Activated naive CD4-positive, alpha-beta T cell treated with anti-CD3 and anti-CD28 coated beads, Interleukin-2, amount 50 U/mL, for 24 hours (primary cell): ENCODE data around the gene KANSL1.

Experiments used
- H3K27ac Mint-ChIP-seq: one replicate; pipeline ENCODE4 v1.8.0; 2021; ENCODE audit warnings: mild to moderate bottlenecking, mixed read lengths
- H3K27me3 Mint-ChIP-seq: one replicate; pipeline ENCODE4 v1.8.0; 2021; ENCODE audit warnings: mixed read lengths
- H3K36me3 Mint-ChIP-seq: one replicate; pipeline ENCODE4 v1.8.0; 2021; ENCODE audit warnings: mixed read lengths
- H3K4me1 Mint-ChIP-seq: one replicate; pipeline ENCODE4 v1.8.0; 2021; ENCODE audit warnings: mixed read lengths
- H3K4me3 Mint-ChIP-seq: one replicate; pipeline ENCODE4 v1.8.0; 2021; ENCODE audit warnings: mild to moderate bottlenecking, mixed read lengths
- H3K9me3 Mint-ChIP-seq: one replicate; pipeline ENCODE4 v1.8.0; 2021; ENCODE audit warnings: mixed read lengths

KANSL1 gene

DNA sequence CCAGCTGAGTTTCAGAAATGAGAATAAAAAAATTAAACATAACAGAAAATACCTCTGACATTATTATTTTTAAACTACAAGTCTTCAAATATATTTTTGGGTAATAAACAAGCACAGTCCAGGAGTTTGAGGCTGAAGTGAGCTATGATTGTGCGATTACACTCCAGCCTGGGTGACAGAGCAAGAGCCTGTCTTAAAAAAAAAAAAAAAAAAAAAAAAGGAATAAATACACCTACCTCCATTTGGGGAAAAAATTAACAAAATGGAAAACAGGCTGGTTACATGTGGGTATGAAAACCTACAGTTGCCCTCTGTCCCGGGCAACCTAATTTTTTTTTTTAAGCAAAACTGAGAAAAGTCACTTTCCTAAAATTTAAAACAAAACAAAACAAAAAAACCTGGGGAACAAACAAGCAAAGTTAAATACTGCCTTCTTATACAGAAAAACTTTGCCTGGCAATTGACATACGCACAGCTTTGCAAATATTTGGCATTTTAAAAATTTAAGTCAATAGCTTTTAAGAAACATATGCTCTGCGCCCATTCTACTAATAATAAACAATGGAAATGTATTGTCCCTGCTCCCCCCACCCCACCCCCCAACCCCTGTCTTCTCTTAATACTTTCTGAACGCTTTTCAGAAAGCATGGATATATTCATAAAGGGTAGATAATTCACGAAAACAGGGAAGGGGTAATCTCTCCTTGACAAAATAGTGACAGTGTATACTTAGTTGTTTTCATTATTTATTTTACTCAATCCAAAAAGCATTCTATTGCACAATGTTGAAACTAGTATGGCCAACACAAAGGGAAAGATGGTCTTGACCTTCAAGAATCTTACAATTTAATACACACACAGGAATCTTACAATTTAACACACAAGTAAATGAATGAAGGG, 112.9 kb downstream of the KANSL1 start:
- Mint-ChIP-seq H3K4me3 (no peak overlapping the region), H3K27me3 (no peaks in the 10 kb centered on the region), H3K9me3 (no peaks in the 10 kb centered on the region), H3K36me3 (peaks cover 13% of the 10 kb centered on the region), H3K4me1 (peaks cover 69% of the 10 kb centered on the region), H3K27ac (peak overlapping the region; percentile 21)

DNA sequence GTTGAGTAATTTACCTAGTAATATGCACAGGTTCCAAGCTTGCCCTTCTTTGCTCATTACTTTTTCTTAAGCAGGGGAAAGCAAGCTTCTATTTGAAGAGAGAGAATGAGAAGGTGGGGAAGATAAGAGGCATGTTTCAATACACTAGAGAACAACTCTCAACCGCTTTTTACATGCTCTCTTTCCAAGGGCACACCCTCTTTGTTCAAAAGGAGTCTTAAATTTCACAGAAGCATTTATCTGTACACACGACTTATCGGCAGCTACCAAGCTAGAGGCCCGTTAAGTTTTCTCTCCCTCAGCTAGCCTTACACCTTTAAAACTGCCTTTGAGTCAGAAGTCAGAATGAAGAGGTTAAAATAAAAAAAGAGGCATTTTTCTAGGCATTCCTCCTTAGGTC, 114.6 kb downstream of the KANSL1 start:
- H3K36me3 Mint-ChIP-seq: peaks cover 13% of the 10 kb centered on the region
- no peaks in the 10 kb centered on the region for H3K27me3 Mint-ChIP-seq
- H3K9me3 Mint-ChIP-seq: no peaks in the 10 kb centered on the region
- H3K4me3 Mint-ChIP-seq: no peak overlapping the region
- no peak overlapping the region for H3K27ac Mint-ChIP-seq
- H3K4me1 Mint-ChIP-seq: peaks cover 65% of the 10 kb centered on the region

DNA sequence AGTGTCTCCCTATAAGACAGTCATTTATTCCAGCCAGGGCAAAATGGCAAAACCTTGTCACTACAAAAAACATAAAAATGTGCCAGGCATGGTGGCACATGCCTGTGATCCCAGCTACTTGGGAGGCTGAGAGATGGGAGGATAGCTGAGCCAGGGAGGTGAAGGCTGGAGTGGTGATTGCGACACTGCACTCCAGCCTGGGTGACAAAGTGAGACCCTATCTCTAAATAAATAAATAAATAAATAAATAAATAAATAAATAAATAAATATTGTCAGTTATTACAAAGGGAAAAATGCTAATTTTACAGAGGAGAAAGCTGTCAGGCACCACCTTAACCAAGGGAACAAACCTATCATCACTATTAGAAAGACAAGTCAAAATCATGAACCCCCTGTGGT, 118.7 kb downstream of the KANSL1 start:
- Mint-ChIP-seq H3K4me1 (peaks cover 55% of the 10 kb centered on the region), H3K27me3 (no peaks in the 10 kb centered on the region), H3K27ac (peak overlapping the region; percentile 86)

DNA sequence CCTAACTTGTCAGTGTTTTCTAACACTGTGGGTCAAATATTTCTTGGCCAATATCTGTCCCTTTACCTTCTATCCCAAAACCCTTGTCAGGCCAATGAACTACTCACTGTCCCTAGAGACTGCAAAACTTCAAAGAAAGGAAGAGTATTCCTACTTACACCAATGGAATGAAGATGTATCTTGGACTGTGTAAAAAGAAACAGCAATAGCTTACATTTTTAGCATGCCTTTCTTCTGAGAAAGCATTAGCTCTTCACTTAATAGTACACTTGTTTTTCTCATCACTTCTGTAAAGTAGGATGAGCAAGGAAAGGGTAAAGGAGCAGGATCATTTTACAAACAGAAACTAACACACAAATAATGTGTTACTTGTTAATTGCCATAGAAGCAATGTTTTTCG, 120.2 kb downstream of the KANSL1 start:
- H3K36me3 Mint-ChIP-seq: peaks cover 12% of the 10 kb centered on the region
- peaks cover 46% of the 10 kb centered on the region for H3K4me1 Mint-ChIP-seq
- no peaks in the 10 kb centered on the region for H3K9me3 Mint-ChIP-seq
- no peaks in the 10 kb centered on the region for H3K27me3 Mint-ChIP-seq
- H3K4me3 Mint-ChIP-seq: no peak overlapping the region
- no peak overlapping the region for H3K27ac Mint-ChIP-seq

More for the DNA sequence above, 118.7 kb downstream of the KANSL1 start:
- H3K36me3 Mint-ChIP-seq: peaks cover 10% of the 10 kb centered on the region
- no peaks in the 10 kb centered on the region for H3K9me3 Mint-ChIP-seq
- H3K4me3 Mint-ChIP-seq: no peak overlapping the region

DNA sequence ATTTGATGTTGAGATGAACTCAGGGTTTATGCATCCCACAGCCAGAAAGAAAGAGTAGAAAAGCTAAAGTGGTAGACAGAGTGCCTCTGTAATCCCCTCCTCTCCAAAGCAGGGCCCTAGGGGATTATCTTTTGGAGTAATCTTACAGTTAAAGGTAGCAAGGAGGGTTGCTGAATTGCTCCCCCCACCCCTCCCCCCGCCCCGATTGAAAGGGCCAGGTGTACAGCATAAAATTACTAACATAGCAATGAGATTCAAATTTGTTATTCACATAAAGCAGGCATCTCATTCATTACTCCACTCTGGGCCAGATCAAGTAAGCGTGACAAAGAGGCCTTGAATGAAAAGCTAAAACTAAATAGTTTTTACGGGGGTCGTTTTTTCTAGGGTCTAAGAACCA, 121.4 kb downstream of the KANSL1 start:
- H3K4me1 Mint-ChIP-seq: peaks cover 54% of the 10 kb centered on the region
- H3K27ac Mint-ChIP-seq: peak overlapping the region; percentile 26
- peaks cover 17% of the 10 kb centered on the region for H3K36me3 Mint-ChIP-seq
- H3K27me3 Mint-ChIP-seq: no peaks in the 10 kb centered on the region
- no peaks in the 10 kb centered on the region for H3K9me3 Mint-ChIP-seq
- no peak overlapping the region for H3K4me3 Mint-ChIP-seq

DNA sequence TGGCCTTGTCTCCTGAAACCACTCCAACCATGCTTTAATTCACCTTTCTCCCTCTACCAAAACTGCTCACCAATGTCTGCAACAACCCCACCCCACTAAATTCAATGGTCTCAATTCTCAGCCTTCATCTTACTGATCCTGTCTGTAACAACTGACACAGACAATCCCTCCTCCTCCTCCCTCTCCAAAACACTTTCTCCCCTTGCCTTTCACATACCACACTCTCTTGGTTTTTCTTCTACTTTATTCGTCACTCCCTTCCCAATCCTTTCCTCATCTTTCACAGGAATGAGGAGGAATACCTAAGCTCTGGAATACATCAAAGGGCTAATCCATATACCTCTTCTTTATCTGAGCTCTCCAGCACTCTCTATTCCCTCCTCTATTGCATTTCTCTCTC, 128.8 kb downstream of the KANSL1 start:
- H3K4me3 Mint-ChIP-seq: no peak overlapping the region
- no peaks in the 10 kb centered on the region for H3K27me3 Mint-ChIP-seq
- H3K9me3 Mint-ChIP-seq: no peaks in the 10 kb centered on the region
- peaks cover 37% of the 10 kb centered on the region for H3K4me1 Mint-ChIP-seq
- H3K36me3 Mint-ChIP-seq: peaks cover 11% of the 10 kb centered on the region
- peak overlapping the region; percentile 73 for H3K27ac Mint-ChIP-seq

DNA sequence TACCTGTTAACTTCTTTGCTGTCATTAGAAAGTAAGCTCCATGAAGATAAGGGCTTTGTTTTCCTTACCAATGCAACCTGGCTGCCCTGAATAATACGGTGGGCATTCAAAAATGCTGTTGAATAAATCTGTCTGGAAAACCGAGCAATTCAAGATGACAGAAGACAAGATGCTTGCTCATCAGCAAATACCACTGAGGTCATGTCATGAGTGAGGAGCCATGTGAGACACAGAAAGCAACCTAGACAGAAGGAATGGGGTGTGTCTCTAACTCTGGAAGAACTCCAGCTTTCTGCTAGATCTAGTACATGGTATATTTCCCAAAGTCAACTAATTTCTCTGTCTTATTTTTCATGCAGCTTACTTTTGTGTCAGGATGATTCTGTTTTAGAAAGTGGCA, 130.0 kb downstream of the KANSL1 start:
- H3K36me3 Mint-ChIP-seq: peaks cover 11% of the 10 kb centered on the region

DNA sequence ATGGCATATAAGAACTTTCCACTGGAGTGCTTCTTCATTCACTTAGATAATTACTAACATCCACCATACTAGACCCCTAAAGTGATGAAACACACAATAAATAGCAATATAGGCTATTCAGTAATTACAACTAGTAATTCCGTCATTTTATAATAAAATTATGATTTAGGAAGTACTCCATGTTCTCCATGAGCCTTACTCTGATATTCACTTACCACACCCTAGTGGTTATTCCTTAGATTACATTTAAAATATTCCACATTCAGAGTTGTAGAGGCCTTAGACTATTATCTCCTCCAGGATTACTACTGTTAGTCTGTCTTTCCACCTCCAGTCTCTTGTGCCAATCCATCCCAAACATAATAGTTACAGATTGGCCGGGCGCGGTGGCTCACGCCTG, 131.8 kb downstream of the KANSL1 start:
- H3K9me3 Mint-ChIP-seq: no peaks in the 10 kb centered on the region
- H3K4me3 Mint-ChIP-seq: no peak overlapping the region
- peaks cover 49% of the 10 kb centered on the region for H3K4me1 Mint-ChIP-seq
- peaks cover 4% of the 10 kb centered on the region for H3K36me3 Mint-ChIP-seq
- no peak overlapping the region for H3K27ac Mint-ChIP-seq
- no peaks in the 10 kb centered on the region for H3K27me3 Mint-ChIP-seq

More for the DNA sequence above, 130.0 kb downstream of the KANSL1 start:
- Mint-ChIP-seq H3K4me3 (no peak overlapping the region), H3K27ac (no peak overlapping the region), H3K9me3 (no peaks in the 10 kb centered on the region), H3K27me3 (no peaks in the 10 kb centered on the region), H3K4me1 (peaks cover 47% of the 10 kb centered on the region)

DNA sequence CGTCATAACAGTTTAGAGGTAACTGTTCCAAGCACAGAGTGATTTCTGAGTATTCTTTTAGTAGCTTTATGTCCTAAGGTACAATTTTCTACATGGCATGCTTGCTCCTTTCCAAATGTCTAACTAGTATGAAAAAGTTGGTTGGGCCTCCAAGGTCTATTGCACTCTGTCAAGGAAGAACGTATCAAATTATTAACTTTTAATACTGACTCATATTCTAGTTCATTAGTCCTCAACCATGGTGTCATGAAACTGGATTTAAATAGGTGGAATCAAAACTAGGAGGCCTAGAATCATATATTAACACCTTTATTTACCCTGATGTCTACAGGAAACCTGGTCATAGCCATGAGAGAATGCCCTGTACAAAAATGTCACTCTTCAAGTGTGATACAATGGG, 132.8 kb downstream of the KANSL1 start:
- Mint-ChIP-seq H3K27me3 (no peaks in the 10 kb centered on the region), H3K36me3 (peaks cover 4% of the 10 kb centered on the region), H3K4me3 (no peak overlapping the region), H3K27ac (no peak overlapping the region), H3K9me3 (no peaks in the 10 kb centered on the region), H3K4me1 (peaks cover 51% of the 10 kb centered on the region)

DNA sequence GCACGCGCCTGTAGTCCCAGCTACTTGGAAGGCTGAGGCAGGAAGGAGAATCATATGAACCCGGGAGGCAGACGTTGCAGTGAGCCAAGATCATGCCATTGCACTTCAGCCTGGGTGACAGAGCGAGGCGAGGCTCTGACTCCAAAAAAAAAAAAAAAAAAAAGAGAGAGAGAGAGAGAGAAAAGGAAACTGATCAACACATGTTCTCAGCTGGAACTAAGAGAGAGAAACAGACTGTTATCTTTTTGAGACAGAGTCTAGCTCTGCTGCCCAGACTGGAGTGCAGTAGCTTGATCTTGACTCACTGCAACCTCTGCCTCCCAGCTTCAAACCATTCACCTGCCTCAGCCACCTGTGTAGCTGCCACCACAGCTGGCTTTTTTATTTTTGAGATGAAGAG, 133.7 kb downstream of the KANSL1 start:
- H3K4me3 Mint-ChIP-seq: no peak overlapping the region
- no peak overlapping the region for H3K27ac Mint-ChIP-seq
- no peaks in the 10 kb centered on the region for H3K27me3 Mint-ChIP-seq
- H3K9me3 Mint-ChIP-seq: no peaks in the 10 kb centered on the region
- peaks cover 6% of the 10 kb centered on the region for H3K36me3 Mint-ChIP-seq
- peaks cover 51% of the 10 kb centered on the region for H3K4me1 Mint-ChIP-seq

DNA sequence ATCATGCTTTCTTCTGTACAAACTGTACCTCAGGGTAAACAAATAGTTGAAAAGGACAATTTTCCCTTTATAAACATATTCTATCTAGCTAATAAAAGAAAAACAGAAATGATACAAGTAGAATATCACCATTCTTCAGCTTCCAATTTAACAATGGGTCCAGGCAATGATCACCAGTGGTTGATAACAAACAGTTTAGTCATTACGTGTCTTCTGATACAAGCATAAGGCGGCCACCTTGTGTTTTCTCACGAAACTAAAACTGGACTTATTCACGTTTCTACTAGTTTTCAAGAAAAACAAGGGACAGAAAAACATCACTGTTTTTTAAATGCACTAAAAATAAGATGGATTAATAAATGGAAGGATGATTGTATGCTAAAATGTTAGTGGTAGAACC, 135.9 kb downstream of the KANSL1 start:
- H3K27ac Mint-ChIP-seq: no peak overlapping the region
- no peak overlapping the region for H3K4me3 Mint-ChIP-seq
- no peaks in the 10 kb centered on the region for H3K9me3 Mint-ChIP-seq
- H3K27me3 Mint-ChIP-seq: no peaks in the 10 kb centered on the region
- peaks cover 6% of the 10 kb centered on the region for H3K36me3 Mint-ChIP-seq
- H3K4me1 Mint-ChIP-seq: peaks cover 56% of the 10 kb centered on the region

DNA sequence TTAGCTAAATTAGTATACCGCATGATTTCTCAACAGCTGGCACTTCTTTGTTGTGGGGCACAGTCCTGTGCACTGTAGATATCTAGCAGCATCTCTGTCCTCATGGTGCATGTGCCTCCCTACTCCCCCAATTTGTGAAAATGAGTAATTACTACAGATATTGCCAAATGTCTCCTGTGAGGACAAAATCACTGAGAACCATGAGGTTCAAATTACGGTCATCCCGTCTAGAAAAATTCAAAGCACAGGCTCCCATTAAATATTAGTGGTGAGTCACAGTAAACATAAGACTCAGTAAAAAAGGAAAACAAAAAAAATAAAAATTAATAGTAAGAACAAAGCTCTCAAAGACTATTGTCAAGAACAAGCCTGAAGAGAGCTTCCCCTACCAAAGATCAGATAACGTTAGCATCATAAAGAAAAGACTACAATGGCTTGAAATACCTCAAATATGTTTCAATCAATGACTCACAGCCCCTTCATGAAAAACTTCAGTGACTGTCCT, 136.4 kb downstream of the KANSL1 start:
- no peaks in the 10 kb centered on the region for H3K9me3 Mint-ChIP-seq
- peaks cover 8% of the 10 kb centered on the region for H3K36me3 Mint-ChIP-seq
- H3K27me3 Mint-ChIP-seq: no peaks in the 10 kb centered on the region

DNA sequence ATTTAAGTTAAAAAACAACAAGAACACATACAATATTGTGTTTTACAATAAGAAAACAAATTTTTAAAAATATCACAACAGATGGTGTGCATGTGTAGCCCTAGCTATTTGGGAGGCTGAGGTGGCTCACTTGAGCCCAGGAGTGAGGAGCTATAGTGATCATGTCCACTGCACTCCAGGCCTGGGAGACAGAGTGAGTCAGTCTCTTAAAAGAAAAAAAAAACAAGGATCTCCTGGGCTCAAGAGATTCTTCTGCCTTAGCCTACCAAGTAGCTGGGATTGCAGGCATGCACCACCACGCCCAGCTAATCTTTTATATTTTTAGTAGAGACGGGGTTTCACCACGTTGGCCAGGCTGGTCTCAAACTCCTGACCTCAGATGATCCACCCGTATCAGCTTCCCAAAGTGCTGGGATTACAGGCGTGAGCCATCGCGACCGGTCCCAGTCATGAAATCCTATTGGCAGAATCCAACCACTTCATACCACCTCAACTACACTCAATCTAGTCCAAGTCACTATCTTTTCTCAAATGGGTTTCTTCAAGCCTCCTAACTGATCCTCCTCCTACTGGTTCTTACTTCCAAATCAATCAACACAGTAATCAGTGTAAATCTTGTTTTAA, 139.2 kb downstream of the KANSL1 start:
- Mint-ChIP-seq H3K27me3 (no peaks in the 10 kb centered on the region), H3K4me1 (peaks cover 50% of the 10 kb centered on the region), H3K9me3 (no peaks in the 10 kb centered on the region), H3K4me3 (no peak overlapping the region), H3K27ac (peak overlapping the region; percentile 80), H3K36me3 (peaks cover 19% of the 10 kb centered on the region)

More for the DNA sequence above, 136.4 kb downstream of the KANSL1 start:
- no peak overlapping the region for H3K4me3 Mint-ChIP-seq
- peak overlapping the region; percentile 70 for H3K27ac Mint-ChIP-seq
- peaks cover 58% of the 10 kb centered on the region for H3K4me1 Mint-ChIP-seq

DNA sequence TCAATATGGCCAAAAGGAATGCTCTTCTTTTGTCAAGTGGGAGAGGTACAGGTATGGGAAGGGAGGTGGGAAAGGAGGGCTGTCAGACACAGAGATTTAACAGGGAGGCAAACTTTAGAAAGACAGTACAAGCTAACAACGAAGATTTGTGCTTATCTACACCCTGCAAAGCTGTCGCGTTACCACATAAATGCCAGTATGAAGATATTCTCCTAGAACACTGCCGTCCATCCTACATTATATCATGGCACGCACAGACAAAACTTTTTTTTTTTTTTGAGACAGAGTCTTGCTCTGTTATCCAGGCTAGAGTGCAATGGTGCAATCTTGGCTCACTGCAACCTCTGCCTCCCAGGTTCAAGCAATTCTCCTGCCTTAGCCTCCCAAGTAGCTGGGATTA, 143.6 kb downstream of the KANSL1 start:
- Mint-ChIP-seq H3K4me3 (no peak overlapping the region), H3K9me3 (no peaks in the 10 kb centered on the region), H3K27ac (peak overlapping the region; percentile 27), H3K4me1 (peaks cover 39% of the 10 kb centered on the region), H3K27me3 (no peaks in the 10 kb centered on the region), H3K36me3 (peaks cover 23% of the 10 kb centered on the region)

DNA sequence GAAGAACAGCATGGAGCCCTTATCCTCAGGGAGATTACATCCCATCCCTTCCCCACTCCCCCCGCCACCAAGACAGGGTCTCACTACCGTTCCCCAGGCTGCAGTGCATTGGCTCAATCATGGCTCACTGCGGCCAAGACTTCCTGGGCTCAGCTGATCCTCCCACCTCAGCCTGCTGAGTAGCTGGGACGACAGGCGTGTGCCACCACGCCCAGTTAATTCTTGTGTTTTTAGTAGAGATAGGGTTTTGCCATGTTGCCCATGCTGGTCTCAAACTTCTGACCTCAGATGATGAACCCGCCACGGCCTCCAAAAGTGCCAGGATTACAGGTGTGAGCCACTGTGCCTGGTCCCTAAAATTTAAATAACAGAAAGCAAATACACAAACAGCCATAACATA, 145.4 kb downstream of the KANSL1 start:
- H3K27me3 Mint-ChIP-seq: no peaks in the 10 kb centered on the region
- H3K36me3 Mint-ChIP-seq: peaks cover 22% of the 10 kb centered on the region
- no peaks in the 10 kb centered on the region for H3K9me3 Mint-ChIP-seq
- peaks cover 40% of the 10 kb centered on the region for H3K4me1 Mint-ChIP-seq
- H3K4me3 Mint-ChIP-seq: no peak overlapping the region
- H3K27ac Mint-ChIP-seq: no peak overlapping the region

DNA sequence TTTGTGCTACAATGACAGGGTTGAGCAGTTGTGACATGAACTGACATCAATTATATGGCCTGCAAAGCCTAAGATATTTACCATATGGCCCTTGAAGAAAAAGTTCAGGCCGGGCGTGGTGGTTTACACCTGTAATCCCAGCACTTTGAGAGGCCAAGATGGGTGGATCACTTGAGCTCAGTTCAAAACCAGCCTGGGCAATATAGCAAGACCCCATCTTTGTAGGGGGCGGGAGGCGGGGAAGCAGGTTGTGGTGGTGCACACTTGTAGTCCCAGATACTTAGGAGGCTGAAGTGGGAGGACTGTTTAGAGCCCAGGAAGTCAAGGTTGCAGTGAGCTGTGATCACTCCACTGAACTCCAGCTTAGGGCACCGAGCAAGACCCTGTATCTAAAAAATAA, 145.8 kb downstream of the KANSL1 start:
- peaks cover 39% of the 10 kb centered on the region for H3K4me1 Mint-ChIP-seq
- H3K27ac Mint-ChIP-seq: no peak overlapping the region
- H3K4me3 Mint-ChIP-seq: no peak overlapping the region
- H3K27me3 Mint-ChIP-seq: no peaks in the 10 kb centered on the region
- H3K36me3 Mint-ChIP-seq: peaks cover 22% of the 10 kb centered on the region
- no peaks in the 10 kb centered on the region for H3K9me3 Mint-ChIP-seq
